H1 (cell line): Measurements from ENCODE around the gene CBLC.

Source experiments
- CEBPB ChIP-seq: IDR thresholded peaks from 2 replicates; pipeline ENCODE4 v1.6.1; 2012; ENCODE audit warnings: low read depth, low read length
- CREB1 ChIP-seq: IDR thresholded peaks from 2 replicates; pipeline ENCODE4 v1.6.1; 2012; ENCODE audit warnings: inconsistent platforms
- EZH2 ChIP-seq: fragments of 200-600 bp; sonication (generic); IDR thresholded peaks from 2 replicates; pipeline ENCODE4 v1.7.1; 2012; ENCODE audit warnings: low read depth, mild to moderate bottlenecking, moderate library complexity, low read length, inconsistent platforms; ENCODE audit not compliant: severe bottlenecking
- KDM1A ChIP-seq: fragments of 200-600, 300-600 bp; sonication (generic); IDR thresholded peaks from 2 replicates; pipeline ENCODE4 v1.7.1; 2016; ENCODE audit warnings: mild to moderate bottlenecking, low read length, borderline replicate concordance
- POLR2A ChIP-seq, 2 experiments: IDR thresholded peaks; 1 replicate in 1 of 2; 2 replicates in 1 of 2; pipeline ENCODE4 v1.6.1; 2011; ENCODE audit warnings: low read depth in 2 of 2, low read length in 2 of 2, mild to moderate bottlenecking in 2 of 2; ENCODE audit errors: control extremely low read depth in 1 of 2
- POLR2AphosphoS5 ChIP-seq: IDR thresholded peaks from 2 replicates; pipeline ENCODE4 v1.6.1; 2011; ENCODE audit warnings: low read depth, low read length
- RNF2 ChIP-seq: fragments of 200-900, 300-1000 bp; sonication (generic); IDR thresholded peaks from 2 replicates; pipeline ENCODE4 v1.7.1; 2016; ENCODE audit warnings: borderline replicate concordance, low read depth, mild to moderate bottlenecking, antibody characterized with exemption, low read length; ENCODE audit not compliant: poor library complexity, severe bottlenecking; ENCODE audit errors: missing control alignments
- SIN3A ChIP-seq, 2 experiments: IDR thresholded peaks in 1 of 2; conservative IDR thresholded peaks in 1 of 2; 2 replicates each; pipeline ENCODE4 v1.6.1; 2011 to 2012; ENCODE audit warnings: low read length in 2 of 2, improper control_type of control experiment in 1 of 2, low read depth in 1 of 2, mild to moderate bottlenecking in 1 of 2
- SP1 ChIP-seq: IDR thresholded peaks from 2 replicates; pipeline ENCODE4 v1.6.1; 2011; ENCODE audit warnings: low read depth, low read length
- TAF1 ChIP-seq: IDR thresholded peaks from 2 replicates; pipeline ENCODE4 v1.6.1; 2011; ENCODE audit warnings: mild to moderate bottlenecking, low read depth, low read length
- TBP ChIP-seq: IDR thresholded peaks from 2 replicates; pipeline ENCODE4 v1.6.1; 2011; ENCODE audit warnings: low read depth, low read length, improper control_type of control experiment
- TF ChIP-seq, protein P1 (sequence below), 3 experiments: IDR thresholded peaks; 1 replicate in 2 of 3; 2 replicates in 1 of 3; pipeline versions ENCODE4 v1.5.1 to v1.6.1; 2011; ENCODE audit warnings: low read length in 3 of 3, mild to moderate bottlenecking in 3 of 3, inconsistent platforms in 2 of 3, low read depth in 1 of 3, moderate library complexity in 1 of 3; ENCODE audit not compliant: insufficient read depth in 1 of 3; ENCODE audit errors: control extremely low read depth in 1 of 3
- TF ChIP-seq, protein P2 (sequence below): IDR thresholded peaks from 2 replicates; pipeline ENCODE4 v1.6.1; 2011; ENCODE audit warnings: low read length, improper control_type of control experiment

DNA sequence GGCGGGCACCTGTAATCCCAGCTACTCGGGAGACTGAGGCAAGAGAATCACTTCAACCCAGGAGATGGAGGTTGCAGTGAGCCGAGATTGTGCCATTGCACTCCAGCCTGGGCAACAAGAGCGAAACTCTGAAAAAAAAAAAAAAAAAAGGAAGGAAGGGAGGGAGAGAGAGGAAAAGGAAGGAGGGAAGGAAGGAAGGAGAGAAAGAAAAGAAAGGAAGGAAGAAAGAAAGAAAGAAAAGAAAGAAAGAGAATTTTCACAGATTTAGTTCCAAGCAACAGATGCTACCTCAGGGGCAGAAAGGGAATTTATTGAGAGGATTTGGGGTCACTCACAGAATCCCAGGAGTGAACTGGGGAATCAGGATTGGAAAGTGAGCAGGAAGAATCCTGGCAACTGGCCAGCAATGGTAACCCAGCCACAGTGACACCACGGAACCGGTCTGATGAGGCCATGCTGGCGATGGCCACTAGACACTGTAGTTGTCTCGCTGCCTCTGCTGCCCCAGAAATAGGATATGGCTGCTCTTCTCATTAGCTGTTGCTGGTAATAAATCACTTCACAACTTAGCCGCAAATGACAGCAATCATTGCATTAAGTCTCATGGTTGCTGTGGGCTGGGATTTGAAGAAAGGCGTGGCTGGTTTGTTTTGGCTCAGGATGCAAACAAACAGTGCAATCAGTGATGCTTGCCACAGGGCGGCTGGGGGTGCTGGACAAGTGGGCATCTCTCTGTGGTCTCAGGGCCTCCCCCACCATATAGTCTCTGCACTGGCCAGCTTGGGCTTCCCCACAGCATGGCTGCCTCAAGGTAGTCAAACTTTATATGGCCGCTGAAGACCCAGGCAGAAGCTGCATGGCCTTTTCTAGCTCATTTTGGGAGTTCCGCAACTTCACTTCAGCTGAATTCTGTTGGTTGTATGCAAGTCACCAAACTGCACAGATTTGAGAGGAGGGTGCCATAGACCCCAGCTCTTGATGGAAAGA, 26.0 kb downstream of the CBLC start:
- TF ChIP-seq RNF2 (no peak), SP1 (no peak), CEBPB (no peak), KDM1A (no peak), POLR2AphosphoS5 (no peak), TAF1 (no peak), SIN3A (conservative IDR thresholded peaks at IDR 0.05 in 1 of 2, IDR thresholded peaks at IDR 0.05 in 1 of 2; ENCODE audit: low read depth in 1 of 2, low read length in 2 of 2) (no peak), POLR2A (IDR thresholded peaks at IDR 0.05; ENCODE audit: control extremely low read depth in 1 of 2, low read depth in 2 of 2, low read length in 2 of 2) (no peak), EZH2 (no peak), CREB1 (no peak), TBP (no peak)
- TF ChIP-seq, protein P1, sequence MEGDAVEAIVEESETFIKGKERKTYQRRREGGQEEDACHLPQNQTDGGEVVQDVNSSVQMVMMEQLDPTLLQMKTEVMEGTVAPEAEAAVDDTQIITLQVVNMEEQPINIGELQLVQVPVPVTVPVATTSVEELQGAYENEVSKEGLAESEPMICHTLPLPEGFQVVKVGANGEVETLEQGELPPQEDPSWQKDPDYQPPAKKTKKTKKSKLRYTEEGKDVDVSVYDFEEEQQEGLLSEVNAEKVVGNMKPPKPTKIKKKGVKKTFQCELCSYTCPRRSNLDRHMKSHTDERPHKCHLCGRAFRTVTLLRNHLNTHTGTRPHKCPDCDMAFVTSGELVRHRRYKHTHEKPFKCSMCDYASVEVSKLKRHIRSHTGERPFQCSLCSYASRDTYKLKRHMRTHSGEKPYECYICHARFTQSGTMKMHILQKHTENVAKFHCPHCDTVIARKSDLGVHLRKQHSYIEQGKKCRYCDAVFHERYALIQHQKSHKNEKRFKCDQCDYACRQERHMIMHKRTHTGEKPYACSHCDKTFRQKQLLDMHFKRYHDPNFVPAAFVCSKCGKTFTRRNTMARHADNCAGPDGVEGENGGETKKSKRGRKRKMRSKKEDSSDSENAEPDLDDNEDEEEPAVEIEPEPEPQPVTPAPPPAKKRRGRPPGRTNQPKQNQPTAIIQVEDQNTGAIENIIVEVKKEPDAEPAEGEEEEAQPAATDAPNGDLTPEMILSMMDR (IDR thresholded peaks at IDR 0.05; ENCODE audit: control extremely low read depth in 1 of 3, insufficient read depth in 1 of 3, low read depth in 1 of 3, low read length in 3 of 3) = no peak
- TF ChIP-seq, protein P2, sequence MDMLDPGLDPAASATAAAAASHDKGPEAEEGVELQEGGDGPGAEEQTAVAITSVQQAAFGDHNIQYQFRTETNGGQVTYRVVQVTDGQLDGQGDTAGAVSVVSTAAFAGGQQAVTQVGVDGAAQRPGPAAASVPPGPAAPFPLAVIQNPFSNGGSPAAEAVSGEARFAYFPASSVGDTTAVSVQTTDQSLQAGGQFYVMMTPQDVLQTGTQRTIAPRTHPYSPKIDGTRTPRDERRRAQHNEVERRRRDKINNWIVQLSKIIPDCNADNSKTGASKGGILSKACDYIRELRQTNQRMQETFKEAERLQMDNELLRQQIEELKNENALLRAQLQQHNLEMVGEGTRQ = no peak
